GM12865 (cell line): ENCODE data around the gene SH3BP5L.

ENCODE experiments used
- DNase-seq: peaks from one replicate; pipeline ENCODE4 v3.0.0; 2010; ENCODE audit warnings: low read depth
- H3K4me3 ChIP-seq: 2 replicates; pipeline ENCODE4 v1.5.1; 2011; ENCODE audit warnings: mild to moderate bottlenecking, low read depth, low read length, control low read depth
- CTCF ChIP-seq: IDR thresholded peaks from 2 replicates; pipeline ENCODE4 v1.5.1; 2011; ENCODE audit warnings: low read length, control low read depth, low read depth, inconsistent platforms; ENCODE audit not compliant: insufficient read depth; ENCODE audit errors: missing control alignments

SH3BP5L gene

GRCh38 chr1:248815407-248816034 lies 10.2 kb downstream of the SH3BP5L start:
- no peak overlapping the region for H3K4me3 ChIP-seq
- no peak for TF ChIP-seq CTCF
- DNase-seq, result no peak

DNA sequence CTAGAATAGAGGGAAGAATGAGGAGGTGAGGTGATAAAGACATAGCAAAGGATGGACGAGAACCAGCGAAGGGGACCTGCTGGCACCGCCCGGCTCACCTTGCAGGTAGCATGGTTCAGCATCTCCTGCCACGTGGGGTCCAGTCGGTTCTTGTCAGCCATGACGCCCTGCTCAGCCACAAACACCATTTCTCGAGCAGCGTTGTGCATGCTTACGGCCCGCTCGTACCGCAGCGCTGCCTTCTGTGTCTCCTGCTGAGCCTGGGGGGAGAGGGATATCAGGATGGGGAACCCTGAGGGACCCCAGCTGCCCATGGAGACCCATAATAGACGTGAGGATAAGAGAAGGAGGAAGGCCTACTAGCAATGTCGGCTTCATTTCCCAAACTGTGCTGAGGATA lies 11.4 kb downstream of the SH3BP5L start:
- H3K4me3 ChIP-seq, result no peak overlapping the region
- TF ChIP-seq CTCF, result no peak
- no peak for DNase-seq

DNA sequence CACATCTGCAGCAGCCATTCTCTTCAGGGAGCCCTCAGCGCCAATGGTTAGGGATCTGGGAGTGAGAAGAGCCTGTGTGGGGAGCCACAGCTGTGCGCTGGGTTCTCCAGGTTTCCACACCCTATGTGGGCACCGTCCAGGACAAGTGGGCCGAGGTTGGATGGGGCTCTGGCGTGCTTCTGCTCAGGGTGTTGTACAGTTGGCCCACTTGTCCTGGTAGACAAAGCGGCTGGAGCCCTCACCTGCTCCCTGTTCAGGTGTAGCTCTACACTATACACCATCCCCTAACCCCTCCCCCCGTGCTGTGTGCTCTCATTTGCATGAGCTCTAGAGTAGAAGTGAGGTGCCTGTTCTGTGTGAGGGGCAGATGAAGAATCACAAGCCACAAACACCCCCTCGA lies 12.2 kb downstream of the SH3BP5L start:
- no peak for DNase-seq
- TF ChIP-seq CTCF, result no peak
- H3K4me3 ChIP-seq, result no peak overlapping the region

GRCh38 chr1:248812736-248813425 lies 12.8 kb downstream of the SH3BP5L start:
- no peak overlapping the region for H3K4me3 ChIP-seq
- TF ChIP-seq CTCF, result no peak
- no peak for DNase-seq

- H3K4me3 ChIP-seq, result no peak overlapping the region
- TF ChIP-seq CTCF, result no peak
- DNase-seq, result no peak
These were observed 13.9 kb downstream of the SH3BP5L start for GRCh38 chr1:248811514-248812490.

DNA sequence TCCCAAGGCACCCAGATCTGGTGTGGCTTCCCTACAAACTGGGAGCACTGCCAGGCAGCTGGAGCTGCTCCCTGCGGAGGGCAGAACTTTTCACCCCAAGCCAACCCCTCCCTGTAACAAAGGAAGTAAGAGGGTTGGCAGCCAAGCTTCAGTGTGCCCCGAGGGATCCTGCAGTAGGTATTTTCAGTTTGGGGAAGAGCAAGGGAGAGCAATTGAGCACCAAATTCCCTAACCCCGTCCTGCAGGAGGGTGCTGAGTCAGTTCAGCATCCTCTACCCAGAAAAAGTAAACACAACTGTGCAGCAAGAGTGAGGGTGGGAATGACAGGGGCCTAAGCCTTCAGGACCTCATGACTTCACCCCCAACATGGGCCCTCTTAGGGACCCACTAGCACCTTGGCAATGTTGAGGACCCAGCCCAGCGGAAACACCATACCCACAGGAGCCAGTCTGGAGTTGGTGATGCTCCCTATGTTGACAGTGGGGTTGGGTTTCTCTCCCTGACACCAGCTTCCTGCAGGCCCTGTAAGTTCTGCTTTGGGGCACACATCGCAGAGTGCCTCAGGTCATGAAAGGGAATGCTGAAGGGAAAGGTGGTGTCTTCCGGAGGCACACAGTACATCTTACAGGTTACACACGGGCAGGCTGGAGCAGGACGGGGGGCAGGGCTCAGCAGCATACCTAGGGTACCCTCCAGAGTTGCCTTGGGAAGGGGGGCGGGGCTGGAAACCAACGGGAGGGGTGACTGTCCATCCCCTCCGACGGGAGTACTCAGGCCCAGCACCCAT lies 14.8 kb downstream of the SH3BP5L start:
- TF ChIP-seq CTCF, result no peak
- no peak for DNase-seq
- H3K4me3 ChIP-seq, result no peak overlapping the region
